H9 (cell line): Measurements from ENCODE around the gene EPHB2. TPM values are rescaled to one million over a fixed set of nuclear protein-coding genes. Genes with fewer than 3 reads are reported as not detected.
A peak's percentile ranks its signal among the peaks of the same experiment; 100 is the strongest.

Experiments
- DNase-seq: peaks from one replicate; pipeline ENCODE4 v3.0.0-alpha.2; 2017
- H2AFZ ChIP-seq: one replicate; pipeline ENCODE4 v1.6.1; 2013; ENCODE audit warnings: mild to moderate bottlenecking, low read length, control low read depth, moderate library complexity
- H2AK5ac ChIP-seq: 2 replicates; pipeline ENCODE4 v1.6.1; 2013; ENCODE audit warnings: low read length, control low read depth, mixed read lengths; ENCODE audit not compliant: insufficient read length
- H2BK120ac ChIP-seq: one replicate; pipeline ENCODE4 v1.6.1; 2013; ENCODE audit warnings: low read depth, mild to moderate bottlenecking, low read length, control low read depth, inconsistent platforms; ENCODE audit not compliant: poor library complexity, severe bottlenecking
- H2BK12ac ChIP-seq: 2 replicates; pipeline ENCODE4 v1.6.1; 2013; ENCODE audit warnings: low read length, control low read depth, mixed read lengths, low read depth; ENCODE audit not compliant: insufficient read length
- H2BK15ac ChIP-seq: 2 replicates; pipeline ENCODE4 v1.6.1; 2013; ENCODE audit warnings: low read depth, low read length, control low read depth
- H2BK20ac ChIP-seq: one replicate; pipeline ENCODE4 v1.6.1; 2013; ENCODE audit warnings: low read depth, mild to moderate bottlenecking, low read length, control low read depth, inconsistent platforms; ENCODE audit not compliant: poor library complexity, severe bottlenecking
- H2BK5ac ChIP-seq: 2 replicates; pipeline ENCODE4 v1.6.1; 2013; ENCODE audit warnings: low read length, control low read depth, mixed read lengths; ENCODE audit not compliant: insufficient read length
- H3K14ac ChIP-seq: 2 replicates; pipeline ENCODE4 v1.6.1; 2013; ENCODE audit warnings: low read length, control low read depth; ENCODE audit not compliant: insufficient read depth
- H3K18ac ChIP-seq: 2 replicates; pipeline ENCODE4 v1.6.1; 2013; ENCODE audit warnings: low read depth, mild to moderate bottlenecking, mixed read lengths, low read length, control low read depth; ENCODE audit not compliant: insufficient read length
- H3K23ac ChIP-seq: 2 replicates; pipeline ENCODE4 v1.6.1; 2013; ENCODE audit warnings: low read length, control low read depth, mixed read lengths, low read depth; ENCODE audit not compliant: insufficient read length
- H3K23me2 ChIP-seq: 2 replicates; pipeline ENCODE4 v1.6.1; 2013; ENCODE audit warnings: low read depth, mild to moderate bottlenecking, mixed read lengths, low read length, control low read depth; ENCODE audit not compliant: insufficient read length, poor library complexity, severe bottlenecking
- H3K27ac ChIP-seq: 2 replicates; pipeline ENCODE4 v1.5.1; 2013; ENCODE audit warnings: low read length, control low read depth, mixed read lengths, low read depth; ENCODE audit not compliant: insufficient read length
- H3K27me3 ChIP-seq: 2 replicates; pipeline ENCODE4 v1.6.1; 2013; ENCODE audit warnings: low read length, control low read depth, inconsistent platforms; ENCODE audit not compliant: insufficient read depth
- H3K4ac ChIP-seq: 2 replicates; pipeline ENCODE4 v1.6.1; 2013; ENCODE audit warnings: low read depth, mild to moderate bottlenecking, control low read depth, inconsistent platforms, low read length, moderate library complexity
- H3K4me1 ChIP-seq: 2 replicates; pipeline ENCODE4 v1.6.1; 2013; ENCODE audit warnings: low read length, control low read depth, inconsistent platforms; ENCODE audit not compliant: insufficient read depth
- H3K4me2 ChIP-seq: 2 replicates; pipeline ENCODE4 v1.6.1; 2013; ENCODE audit warnings: low read length, control low read depth, mixed read lengths; ENCODE audit not compliant: insufficient read length, insufficient read depth
- H3K56ac ChIP-seq: 2 replicates; pipeline ENCODE4 v1.6.1; 2013; ENCODE audit warnings: low read depth, mild to moderate bottlenecking, mixed read lengths, low read length, control low read depth; ENCODE audit not compliant: insufficient read length
- H3K79me1 ChIP-seq: 2 replicates; pipeline ENCODE4 v1.6.1; 2013; ENCODE audit warnings: low read depth, mild to moderate bottlenecking, moderate library complexity, low read length, control low read depth, inconsistent platforms; ENCODE audit not compliant: insufficient read depth, poor library complexity, severe bottlenecking
- H3K79me2 ChIP-seq: 2 replicates; pipeline ENCODE4 v1.6.1; 2013; ENCODE audit warnings: low read length, control low read depth, inconsistent platforms; ENCODE audit not compliant: insufficient read depth
- H3K9ac ChIP-seq: 2 replicates; pipeline ENCODE4 v1.6.1; 2013; ENCODE audit warnings: low read length, control low read depth, mixed read lengths; ENCODE audit not compliant: insufficient read length; ENCODE audit errors: extremely low read depth
- H3K9me3 ChIP-seq: one replicate; pipeline ENCODE4 v1.6.1; 2013; ENCODE audit warnings: low read depth, low read length, inconsistent platforms; ENCODE audit not compliant: control insufficient read depth
- H3T11ph ChIP-seq: one replicate; pipeline ENCODE4 v1.6.1; 2013; ENCODE audit warnings: mild to moderate bottlenecking, low read length, control low read depth, inconsistent platforms
- H4K20me1 ChIP-seq: one replicate; pipeline ENCODE4 v1.6.1; 2013; ENCODE audit not compliant: control insufficient read depth, insufficient read length, insufficient read depth
- H4K5ac ChIP-seq: 2 replicates; pipeline ENCODE4 v1.6.1; 2013; ENCODE audit warnings: low read depth, mild to moderate bottlenecking, mixed read lengths, low read length, control low read depth; ENCODE audit not compliant: insufficient read length
- H4K8ac ChIP-seq: replicated peaks from 2 replicates; pipeline ENCODE4 v1.6.1; 2013; ENCODE audit warnings: low read length, control low read depth, mixed read lengths, low read depth; ENCODE audit not compliant: insufficient read length
- H4K91ac ChIP-seq: 2 replicates; pipeline ENCODE4 v1.6.1; 2013; ENCODE audit warnings: low read depth, mild to moderate bottlenecking, moderate library complexity, mixed read lengths, low read length, control low read depth; ENCODE audit not compliant: insufficient read length
- H3K27ac Mint-ChIP-seq, 3 experiments: 2 replicates in 2 of 3; 3 replicates in 1 of 3; pipeline ENCODE4 v1.8.0; 2020 to 2021; ENCODE audit warnings: mixed read lengths in 3 of 3, mild to moderate bottlenecking in 1 of 3, moderate library complexity in 1 of 3
- H3K27me3 Mint-ChIP-seq: 2 replicates; pipeline ENCODE4 v1.8.0; 2021; ENCODE audit warnings: low read depth, mild to moderate bottlenecking, moderate library complexity, mixed read lengths
- H3K36me3 Mint-ChIP-seq, 3 experiments: 2 replicates in 2 of 3; 3 replicates in 1 of 3; pipeline ENCODE4 v1.8.0; 2020 to 2021; ENCODE audit warnings: low read depth in 3 of 3, mixed read lengths in 3 of 3; ENCODE audit not compliant: insufficient read depth in 1 of 3
- H3K4me1 Mint-ChIP-seq, 2 experiments: 2 replicates each; pipeline ENCODE4 v1.8.0; 2020; ENCODE audit warnings: mixed read lengths in 2 of 2
- H3K4me3 Mint-ChIP-seq, 2 experiments: 2 replicates in 1 of 2; 3 replicates in 1 of 2; pipeline ENCODE4 v1.8.0; 2020 to 2021; ENCODE audit warnings: mild to moderate bottlenecking in 2 of 2, mixed read lengths in 2 of 2, moderate library complexity in 1 of 2
- H3K9me3 Mint-ChIP-seq, 2 experiments: 2 replicates in 1 of 2; 3 replicates in 1 of 2; pipeline ENCODE4 v1.8.0; 2020; ENCODE audit warnings: mild to moderate bottlenecking in 2 of 2, mixed read lengths in 2 of 2, moderate library complexity in 1 of 2
- CTCF ChIP-seq: fragments of 200-600 bp; sonication (generic); conservative IDR thresholded peaks from 3 replicates; pipeline ENCODE4 v1.8.0; 2021; ENCODE audit warnings: antibody characterized with exemption, mild to moderate bottlenecking
- WGBS: extraction: QIAGEN DNeasy Blood & Tissue Kit; methylation state at CpG from one replicate; pipeline ENCODE4 v1.1.7; 2013; ENCODE audit warnings: missing lambda C conversion rate, low lambda C conversion rate, mixed read lengths; ENCODE audit not compliant: insufficient read length; ENCODE audit errors: extremely low coverage; 5-methylcytosine and 5-hydroxymethylcytosine counted together
- total RNA-seq: library from RNA; stranded (reverse); gene quantifications from 2 replicates; pipeline ENCODE4 v1.2.1, GENCODE V29; 2021

EPHB2 gene
- total RNA-seq, 1 experiment from 2014 or later: 9.5 TPM

GRCh38 chr1:22767852-22768251, 57.2 kb downstream of the EPHB2 start:
- no peak for DNase-seq
- Mint-ChIP-seq H3K4me1 (peaks cover 10 to 35% of the 10 kb centered on the region in 2 experiments), H3K27ac (no peak overlapping the region), H3K4me3 (no peak overlapping the region), H3K27me3 (no peaks in the 10 kb centered on the region; the same call in 1 of the 2 replicates), H3K9me3 (no peaks in the 10 kb centered on the region), H3K36me3 (no peaks in the 10 kb centered on the region; a peak in 1 of 7 replicates)
- Histone ChIP-seq H3K23ac (no peak overlapping the region), H4K91ac (no peak overlapping the region), H3K23me2 (no peaks in the 10 kb centered on the region), H3K4me2 (no peak overlapping the region), H3K14ac (0 out of 2 replicates have a peak overlapping the region, but pooled peaks have one; percentile 16), H4K8ac (no peak overlapping the region), H3K79me2 (no peaks in the 10 kb centered on the region), H3K27ac (no peak overlapping the region), H3K56ac (no peak overlapping the region), H3T11ph (no peak overlapping the region), H3K9ac (no peak overlapping the region), H3K18ac (no peak overlapping the region), H2BK20ac (no peak overlapping the region), H2AFZ (no peak overlapping the region), H3K9me3 (no peaks in the 10 kb centered on the region), H2BK120ac (no peak overlapping the region), H4K5ac (no peak overlapping the region), H2BK15ac (no peak overlapping the region), H2BK12ac (no peak overlapping the region), H3K4me1 (no peaks in the 10 kb centered on the region), H3K4ac (no peak overlapping the region), H2AK5ac (no peak overlapping the region), H2BK5ac (no peak overlapping the region), H3K27me3 (no peaks in the 10 kb centered on the region), H3K79me1 (no peaks in the 10 kb centered on the region), H4K20me1 (no peaks in the 10 kb centered on the region)
- TF ChIP-seq CTCF: no peak
- WGBS: no CpG with 5 or more reads among the region's 9 CpGs
